NOMO-1 (cell line): Measurements from ENCODE around the gene ADAM12.
"Not testable (repeated sequence)": the region's sequence is repeated elsewhere in the genome, so short reads cannot be mapped to it uniquely, and the experiment has no call there.

Experiments used
- DNase-seq, 2 experiments: peaks; one replicate each; lab custom pipeline; 2025; ENCODE audit not compliant: unreplicated experiment in 2 of 2; lab: John Stamatoyannopoulos, UW

Gene ADAM12

GRCh38 chr10:126062131-126063032, 325.9 kb downstream of the ADAM12 start:
- DNase-seq: no peak

GRCh38 chr10:126061526-126061925, 326.8 kb downstream of the ADAM12 start:
- no peak for DNase-seq

- DNase-seq: no peak
Observed at GRCh38 chr10:126060261-126060931, 327.9 kb downstream of the ADAM12 start.

GRCh38 chr10:126059076-126059826, 329.0 kb downstream of the ADAM12 start:
- no peak for DNase-seq

- DNase-seq: no peak
Observed at GRCh38 chr10:126058507-126058906, 329.8 kb downstream of the ADAM12 start.

GRCh38 chr10:126058104-126058503, 330.2 kb downstream of the ADAM12 start:
- DNase-seq: no peak

GRCh38 chr10:126057494-126057893, 330.8 kb downstream of the ADAM12 start:
- DNase-seq: no peak

- no peak for DNase-seq
Observed at GRCh38 chr10:126054191-126054590, 334.1 kb downstream of the ADAM12 start.

GRCh38 chr10:126052171-126052570, 336.1 kb downstream of the ADAM12 start:
- DNase-seq: no peak

- DNase-seq: no peak
Observed at GRCh38 chr10:126049759-126050700, 338.2 kb downstream of the ADAM12 start.

GRCh38 chr10:126047749-126048148, 340.5 kb downstream of the ADAM12 start:
- DNase-seq: not testable (repeated sequence)

- no peak for DNase-seq
Observed at GRCh38 chr10:126046831-126047230, 341.4 kb downstream of the ADAM12 start.

- no peak for DNase-seq
Observed at GRCh38 chr10:126045861-126046260, 342.4 kb downstream of the ADAM12 start.

GRCh38 chr10:126043389-126043788, 344.9 kb downstream of the ADAM12 start:
- DNase-seq: no peak

GRCh38 chr10:126042906-126043305, 345.4 kb downstream of the ADAM12 start:
- DNase-seq: no peak

GRCh38 chr10:126042354-126042753, 345.9 kb downstream of the ADAM12 start:
- DNase-seq: no peak

GRCh38 chr10:126041804-126042231, 346.5 kb downstream of the ADAM12 start:
- DNase-seq: peak; percentile 3 to 48

GRCh38 chr10:126041117-126041516, 347.2 kb downstream of the ADAM12 start:
- no peak for DNase-seq

- DNase-seq: no peak
Observed at GRCh38 chr10:126037946-126038345, 350.3 kb downstream of the ADAM12 start.

- DNase-seq: no peak
Observed at GRCh38 chr10:126036515-126036914, 351.8 kb downstream of the ADAM12 start.
